ENCODE results near the gene ETFA.

ETFA gene

DNA sequence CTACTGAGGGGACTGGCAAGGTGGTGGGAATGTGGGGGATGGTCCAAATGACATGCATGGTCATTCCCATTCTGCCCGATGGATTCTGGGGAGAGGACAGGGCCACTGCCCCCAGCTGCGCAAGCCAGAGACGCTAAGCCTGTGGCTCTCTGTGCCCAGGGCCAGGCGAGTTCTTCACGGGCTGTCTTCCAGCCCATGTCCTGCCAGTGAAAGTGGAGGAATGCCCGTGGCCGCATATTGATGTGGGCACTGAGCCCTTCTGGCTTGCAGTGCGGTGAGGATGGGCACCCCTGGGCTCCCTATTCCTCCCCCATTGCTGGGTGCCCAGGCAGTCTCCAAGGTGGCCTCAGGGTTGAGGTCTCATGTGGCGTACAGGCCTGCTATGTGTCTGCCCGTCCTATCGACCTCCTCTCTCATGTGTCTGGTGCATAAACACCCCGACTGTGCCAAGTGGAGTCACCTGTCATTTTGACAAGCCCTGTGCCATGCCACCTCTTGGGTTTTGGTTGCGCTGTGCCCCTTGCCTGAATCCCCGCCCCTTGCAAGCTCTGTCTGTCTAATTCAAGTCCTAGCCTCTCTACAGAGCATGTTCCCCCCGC lies 134.7 kb downstream of the ETFA start:
- TF ChIP-seq, protein P1, sequence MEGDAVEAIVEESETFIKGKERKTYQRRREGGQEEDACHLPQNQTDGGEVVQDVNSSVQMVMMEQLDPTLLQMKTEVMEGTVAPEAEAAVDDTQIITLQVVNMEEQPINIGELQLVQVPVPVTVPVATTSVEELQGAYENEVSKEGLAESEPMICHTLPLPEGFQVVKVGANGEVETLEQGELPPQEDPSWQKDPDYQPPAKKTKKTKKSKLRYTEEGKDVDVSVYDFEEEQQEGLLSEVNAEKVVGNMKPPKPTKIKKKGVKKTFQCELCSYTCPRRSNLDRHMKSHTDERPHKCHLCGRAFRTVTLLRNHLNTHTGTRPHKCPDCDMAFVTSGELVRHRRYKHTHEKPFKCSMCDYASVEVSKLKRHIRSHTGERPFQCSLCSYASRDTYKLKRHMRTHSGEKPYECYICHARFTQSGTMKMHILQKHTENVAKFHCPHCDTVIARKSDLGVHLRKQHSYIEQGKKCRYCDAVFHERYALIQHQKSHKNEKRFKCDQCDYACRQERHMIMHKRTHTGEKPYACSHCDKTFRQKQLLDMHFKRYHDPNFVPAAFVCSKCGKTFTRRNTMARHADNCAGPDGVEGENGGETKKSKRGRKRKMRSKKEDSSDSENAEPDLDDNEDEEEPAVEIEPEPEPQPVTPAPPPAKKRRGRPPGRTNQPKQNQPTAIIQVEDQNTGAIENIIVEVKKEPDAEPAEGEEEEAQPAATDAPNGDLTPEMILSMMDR (IDR thresholded peaks at IDR 0.05) = no peak
- no peak for TF ChIP-seq ZFX (IDR thresholded peaks at IDR 0.05; ENCODE audit: borderline replicate concordance)

DNA sequence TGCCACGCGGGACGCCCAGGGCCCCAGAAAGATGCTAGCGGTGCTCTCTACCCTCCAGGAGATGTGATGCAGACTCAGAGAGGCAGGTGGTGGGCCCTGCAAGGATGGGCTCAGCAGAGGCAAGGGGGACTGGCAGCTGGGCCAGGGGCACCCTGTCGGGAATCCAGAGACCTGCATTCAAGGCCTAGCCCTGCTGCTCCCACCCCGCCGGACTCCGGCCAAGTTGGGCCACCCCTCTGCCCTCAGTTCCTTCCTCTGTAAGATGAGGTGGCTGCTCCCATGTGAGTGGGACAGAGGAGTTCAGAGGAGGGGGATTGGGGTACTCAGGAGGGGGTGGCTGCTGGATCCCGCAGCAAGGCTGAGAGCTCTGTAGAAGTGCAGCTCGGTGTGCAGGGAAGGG lies 135.2 kb downstream of the ETFA start:
- H3K27ac ChIP-seq = no peak overlapping the region
- TF ChIP-seq ZFX (IDR thresholded peaks at IDR 0.05; ENCODE audit: borderline replicate concordance) = no peak
- TF ChIP-seq, protein P1 (IDR thresholded peaks at IDR 0.05) = no peak

More for the DNA sequence above, 134.7 kb downstream of the ETFA start:
- no peak overlapping the region for H3K27ac ChIP-seq

DNA sequence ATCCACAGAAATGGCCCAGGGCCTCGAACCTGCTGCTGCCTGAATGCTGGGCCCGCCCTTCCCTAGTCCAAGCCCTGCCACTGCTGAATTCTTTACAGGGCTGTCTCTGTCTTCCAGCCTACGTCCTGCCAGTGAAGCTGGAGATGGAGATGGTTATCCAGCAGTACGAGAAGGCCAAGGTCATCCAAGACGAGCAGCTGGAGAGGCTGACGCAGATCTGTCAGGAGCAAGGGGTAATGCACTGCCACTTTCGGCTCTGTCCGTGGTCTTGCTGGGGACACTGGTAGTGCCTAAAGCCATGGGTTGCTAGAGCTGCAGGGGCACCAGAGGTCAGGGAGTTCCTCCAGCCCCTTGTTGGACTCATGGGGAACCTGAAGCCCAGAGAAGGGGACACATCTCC lies 135.8 kb downstream of the ETFA start:
- H3K27ac ChIP-seq = no peak overlapping the region
- no peak for TF ChIP-seq ZFX (IDR thresholded peaks at IDR 0.05; ENCODE audit: borderline replicate concordance)
- TF ChIP-seq, protein P1 (IDR thresholded peaks at IDR 0.05) = no peak

DNA sequence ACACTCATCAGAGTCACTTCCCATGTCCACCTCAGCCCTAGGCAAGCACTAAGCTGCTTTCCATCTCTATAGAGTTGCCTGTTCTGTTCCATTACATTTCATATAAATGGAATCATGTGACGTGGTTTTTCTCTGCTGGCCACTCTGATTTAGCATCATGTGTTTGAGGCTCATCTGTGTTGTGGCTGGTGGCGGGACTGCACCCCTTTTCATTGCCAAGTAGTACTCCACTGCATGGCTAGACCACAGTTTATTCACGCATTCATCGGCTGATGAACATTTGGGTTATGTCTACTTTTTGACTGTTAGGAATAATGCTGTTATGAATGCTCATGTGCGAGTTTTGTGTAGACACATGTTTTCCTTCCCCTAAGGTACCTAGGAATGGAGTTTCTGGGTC lies 136.6 kb downstream of the ETFA start:
- TF ChIP-seq, protein P1 (IDR thresholded peaks at IDR 0.05) = no peak
- no peak overlapping the region for H3K27ac ChIP-seq

DNA sequence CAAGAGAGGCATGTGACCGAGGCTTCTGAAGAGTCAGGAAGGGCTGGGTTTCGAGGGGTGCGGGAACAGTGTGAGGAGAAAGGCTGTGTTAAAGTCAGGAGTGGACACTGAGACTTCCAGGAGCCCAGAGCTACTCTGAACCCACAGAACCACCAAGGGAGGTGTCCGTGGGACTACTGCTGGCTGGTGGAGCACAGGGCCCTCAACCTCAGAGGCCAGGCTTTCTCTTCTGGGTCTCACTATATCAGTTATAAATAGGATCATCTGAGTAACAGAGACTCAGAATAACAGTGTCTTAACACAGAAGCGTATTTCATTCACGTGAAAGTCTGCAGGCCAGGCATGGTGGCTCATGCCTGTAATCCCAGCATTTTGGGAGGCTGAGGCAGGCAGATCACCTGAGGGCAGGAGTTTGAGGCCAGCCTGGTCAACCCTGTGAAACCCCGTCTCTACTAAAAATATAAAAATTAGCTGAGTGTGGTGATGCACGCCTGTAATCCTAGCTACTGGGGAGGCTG lies 137.9 kb downstream of the ETFA start:
- no peak overlapping the region for H3K27ac ChIP-seq
- TF ChIP-seq ZFX (IDR thresholded peaks at IDR 0.05; ENCODE audit: borderline replicate concordance) = no peak
- TF ChIP-seq, protein P1 (IDR thresholded peaks at IDR 0.05) = no peak

DNA sequence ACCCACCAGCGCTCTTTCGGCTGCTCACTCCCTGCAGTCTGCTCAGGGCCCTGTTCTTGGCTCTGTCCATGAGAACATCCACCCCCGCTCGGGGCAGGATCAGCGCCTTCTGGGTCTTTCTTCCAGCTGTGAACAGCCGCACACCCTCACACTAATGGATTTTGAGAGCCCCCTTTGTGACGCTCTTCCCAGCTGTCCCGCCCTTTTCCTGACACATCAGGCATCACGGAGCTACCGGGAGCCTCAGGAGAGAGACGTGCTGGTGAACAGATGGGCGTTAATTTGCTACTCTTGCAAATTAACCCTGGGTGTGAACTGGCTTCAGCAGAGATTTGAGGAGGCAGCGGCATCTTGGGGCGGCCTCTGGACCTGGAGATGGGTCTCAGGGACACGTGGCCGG lies 138.5 kb downstream of the ETFA start:
- no peak overlapping the region for H3K27ac ChIP-seq
- no peak for TF ChIP-seq ZFX (IDR thresholded peaks at IDR 0.05; ENCODE audit: borderline replicate concordance)
- TF ChIP-seq, protein P1 (IDR thresholded peaks at IDR 0.05) = no peak

DNA sequence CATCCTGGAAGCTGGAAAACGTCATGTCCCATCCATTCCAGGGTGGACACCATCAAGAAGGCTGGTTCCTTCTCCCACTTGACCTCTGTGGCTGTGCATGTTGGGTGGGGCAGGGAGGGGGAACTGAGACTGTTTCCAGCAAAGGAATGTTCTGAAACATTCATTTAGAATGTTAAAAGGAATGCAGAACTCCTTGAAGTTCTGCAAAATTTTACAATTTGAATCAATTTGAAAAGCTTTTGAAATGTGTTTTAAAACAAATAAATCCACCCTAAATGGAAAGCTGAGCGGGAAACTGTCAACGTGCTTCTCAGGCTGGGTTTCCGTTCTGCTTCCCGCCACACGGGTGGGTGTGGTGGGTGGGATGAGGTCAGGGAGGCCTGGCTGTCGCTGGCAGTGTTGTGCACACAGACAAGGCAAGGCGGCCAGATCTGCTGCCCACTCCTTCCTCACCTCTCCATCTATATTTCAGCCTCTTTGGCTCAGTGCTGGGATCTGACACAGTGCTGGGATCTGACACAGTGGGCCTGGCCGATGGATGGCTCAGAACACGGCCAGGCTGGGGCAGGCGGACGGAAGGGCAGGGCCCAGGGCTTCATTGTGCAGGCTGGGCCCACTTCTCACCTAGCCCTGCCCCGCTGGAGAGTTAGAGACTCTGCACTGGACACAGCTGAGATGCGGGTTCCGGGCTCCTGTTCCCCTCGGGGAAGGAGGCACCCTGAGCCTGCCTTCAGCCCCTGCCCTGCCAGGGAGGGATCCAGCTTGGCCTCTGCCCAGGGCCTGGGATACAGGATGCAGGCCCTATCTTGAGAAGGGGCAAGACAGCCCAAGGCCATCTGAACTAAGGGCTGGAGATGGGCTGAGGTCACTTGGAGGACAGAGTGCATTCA lies 141.1 kb downstream of the ETFA start:
- TF ChIP-seq, protein P1 (IDR thresholded peaks at IDR 0.05) = no peak
- no peak for TF ChIP-seq ZFX (IDR thresholded peaks at IDR 0.05; ENCODE audit: borderline replicate concordance)
- no peak overlapping the region for H3K27ac ChIP-seq
